Umbilical cord (tissue), 2 donors: ENCODE results near the gene ZNF474. TPM values are rescaled to one million over a fixed set of nuclear protein-coding genes. Genes with fewer than 3 reads are reported as not detected.

ENCODE experiments used
- DNase-seq: peaks from one replicate; pipeline ENCODE4 v3.0.0-alpha.2; 2015; ENCODE audit warnings: low spot score
- total RNA-seq: library from RNA; depleted of rRNA; stranded (reverse); fragments of >200 nt; gene quantifications from one replicate; pipeline ENCODE4 v1.2.3, GENCODE V29; 2014; ENCODE audit warnings: low replicate concordance; ENCODE audit not compliant: insufficient read depth

The ZNF474 gene
- total RNA-seq, 1 donor from 2014 or later, result 2.6 TPM

DNA sequence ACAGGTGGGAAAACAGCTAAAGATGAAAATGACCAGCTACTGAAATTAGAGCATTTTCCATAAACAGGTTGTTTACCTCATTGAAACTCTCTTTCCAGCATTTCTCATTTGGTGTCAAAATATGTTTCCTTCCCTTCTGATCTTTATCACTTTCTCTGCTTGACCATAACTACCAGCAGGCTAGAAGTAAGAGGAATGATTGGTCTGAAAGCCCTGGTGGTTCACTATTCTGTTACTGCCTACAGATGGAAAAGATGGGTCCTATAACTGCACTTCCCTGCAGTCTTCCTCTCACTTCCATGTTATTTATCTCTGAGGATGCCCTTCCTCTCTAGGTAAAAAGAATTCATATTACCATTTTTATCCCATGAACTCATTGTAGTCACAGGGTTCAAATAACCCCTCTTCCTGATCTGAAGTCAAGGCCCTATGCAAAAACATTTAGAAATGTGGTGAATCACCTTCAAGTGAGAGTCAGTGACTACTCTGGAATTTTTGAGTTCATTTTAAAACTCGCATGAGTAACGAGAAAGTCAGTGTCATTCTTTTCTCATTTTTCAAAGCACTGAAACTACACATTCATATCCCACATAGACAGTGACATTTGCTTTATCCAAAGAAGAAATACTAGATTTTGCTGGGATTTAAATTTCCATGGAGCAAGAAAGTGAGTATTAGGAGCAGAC, 51.7 kb downstream of the ZNF474 start:
- DNase-seq, result peak; percentile 64

GRCh38 chr5:122181863-122182262, 52.5 kb downstream of the ZNF474 start:
- DNase-seq, result peak; percentile 52

DNA sequence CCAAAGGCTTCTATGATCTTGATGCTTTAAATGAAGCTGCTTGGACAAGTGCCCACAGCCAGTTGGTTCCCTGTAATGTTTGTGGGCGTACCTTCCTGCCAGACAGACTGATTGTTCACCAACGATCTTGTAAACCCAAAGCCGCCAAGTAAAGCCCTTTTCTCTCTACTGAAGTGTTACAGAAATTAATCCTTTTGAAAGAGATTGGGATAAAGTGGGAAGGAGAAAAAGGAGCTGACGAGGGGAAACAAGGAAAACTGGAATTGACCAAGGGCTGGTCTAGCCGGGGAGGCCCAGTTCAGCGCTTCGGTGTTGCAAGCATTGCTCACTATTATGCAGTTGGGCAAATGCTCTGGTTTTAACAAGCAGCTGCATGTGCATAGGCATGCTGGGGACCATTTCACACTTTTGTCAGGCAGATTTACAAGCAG, 53.2 kb downstream of the ZNF474 start:
- peak; percentile 73 for DNase-seq

DNA sequence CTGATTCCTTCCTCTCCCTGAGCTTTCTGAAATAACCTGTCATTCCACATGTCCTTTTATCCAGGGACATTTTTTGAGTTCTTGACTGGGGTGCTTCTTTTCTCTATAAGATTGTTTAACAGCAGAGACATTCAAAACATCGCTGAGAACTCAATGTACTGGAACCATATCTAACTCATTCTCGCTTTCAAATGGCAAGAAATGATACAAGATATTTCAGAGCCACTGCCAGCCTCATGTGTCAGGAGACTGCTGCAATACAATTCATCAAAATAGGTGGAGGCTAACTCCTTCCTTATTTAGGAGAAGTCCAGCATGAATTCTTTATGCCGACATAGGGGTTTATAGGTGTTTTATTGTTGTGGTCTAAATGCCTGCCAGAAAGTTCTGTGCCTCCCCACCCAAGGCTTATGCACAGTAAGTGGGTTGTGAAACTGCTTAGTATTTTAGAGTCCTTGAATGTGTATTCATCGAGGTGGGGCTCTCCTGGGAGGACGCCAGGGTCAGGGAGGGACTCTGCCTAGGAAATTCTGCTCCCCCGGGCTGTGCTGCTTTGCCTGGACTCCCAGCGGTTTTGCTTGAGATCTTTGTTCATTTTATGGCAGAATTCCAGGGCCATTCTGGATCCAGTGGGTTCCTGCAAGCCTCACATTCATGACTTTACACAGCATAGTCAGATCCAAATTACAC, 53.9 kb downstream of the ZNF474 start:
- peak; percentile 76 for DNase-seq

DNA sequence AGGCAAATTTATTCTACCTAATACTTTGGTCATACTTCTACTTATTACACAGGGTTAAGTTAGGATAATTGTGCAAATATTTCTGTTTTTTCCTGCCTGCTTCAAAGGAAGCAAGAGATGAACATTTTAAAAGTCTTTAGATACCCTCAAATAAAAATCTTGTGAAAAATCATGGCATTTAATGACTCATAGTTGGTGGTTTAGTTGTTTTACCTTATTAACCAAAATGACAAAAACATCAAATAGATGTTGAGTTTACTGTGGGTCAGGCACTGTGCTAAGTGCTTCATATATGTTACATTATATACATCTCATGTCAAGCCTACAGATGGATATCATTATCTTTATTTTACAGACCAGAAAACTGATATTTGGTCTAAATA, 54.4 kb downstream of the ZNF474 start:
- DNase-seq, result no peak

DNA sequence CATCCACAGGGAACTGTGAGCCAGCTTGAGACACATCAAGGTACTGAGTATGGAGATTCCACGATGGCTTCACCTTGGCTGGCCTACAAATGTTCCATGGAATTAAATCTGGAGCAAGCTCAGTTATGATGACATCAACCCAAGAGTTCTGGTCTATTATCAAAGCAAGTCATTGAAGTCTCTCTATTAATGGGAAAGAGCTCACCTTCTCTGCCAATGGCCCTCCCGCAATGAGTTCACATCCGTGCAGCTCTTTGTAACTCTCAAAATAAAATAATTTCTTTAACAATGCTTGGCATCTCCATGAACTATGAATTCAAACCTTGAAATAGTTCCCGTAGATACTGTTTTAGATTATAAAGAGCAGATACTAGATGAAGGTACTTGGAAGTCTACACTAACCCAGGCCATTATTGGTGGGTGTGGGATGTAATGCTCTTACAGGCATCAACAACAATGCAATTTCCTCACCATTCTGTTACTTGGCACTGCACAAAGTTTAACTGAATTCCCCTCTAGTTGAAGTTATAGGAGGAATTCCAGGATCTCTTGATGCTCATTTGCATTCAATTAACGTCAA, 55.4 kb downstream of the ZNF474 start:
- DNase-seq, result no peak

DNA sequence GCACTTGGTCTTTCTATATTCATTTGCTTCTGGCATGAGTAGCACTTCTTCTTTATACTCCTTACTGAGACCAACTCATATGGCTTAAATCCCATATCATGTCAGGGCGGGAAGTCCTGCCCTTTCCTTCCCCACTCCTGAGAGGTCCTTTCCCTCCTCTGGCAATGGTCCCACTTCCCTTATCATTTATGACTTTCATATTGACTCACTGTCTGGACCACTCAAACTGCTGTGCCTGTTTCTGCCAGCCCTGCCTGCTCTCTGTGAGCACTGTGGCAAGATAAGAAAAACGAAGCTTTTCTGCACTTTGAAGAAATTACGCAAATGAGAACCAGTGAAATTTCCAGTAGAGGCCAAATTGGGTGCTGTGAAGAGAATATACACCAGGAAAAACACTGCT, 58.1 kb downstream of the ZNF474 start:
- DNase-seq, result peak; percentile 81

DNA sequence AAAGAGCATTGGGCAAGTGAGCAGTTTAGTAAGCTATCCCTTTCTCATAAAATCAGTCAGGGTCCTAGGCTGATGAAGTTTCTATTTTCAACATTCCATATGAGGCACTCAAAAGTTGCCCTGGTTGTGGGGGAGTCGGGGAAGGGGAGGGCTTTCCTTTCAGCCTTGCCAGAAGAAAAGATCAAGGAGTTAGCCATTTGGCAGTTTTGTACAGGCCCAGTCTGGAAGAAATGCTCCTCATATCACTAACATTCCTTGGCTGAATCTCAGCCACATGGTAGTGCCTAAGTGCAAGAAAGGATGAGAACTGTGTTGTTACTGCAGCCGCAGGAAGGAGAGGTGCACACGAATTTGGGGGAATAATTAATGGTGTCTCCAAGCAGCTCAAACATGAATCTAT, 60.8 kb downstream of the ZNF474 start:
- DNase-seq, result no peak

- peak; percentile 82 for DNase-seq
These were observed 63.5 kb downstream of the ZNF474 start for GRCh38 chr5:122192497-122193496.

DNA sequence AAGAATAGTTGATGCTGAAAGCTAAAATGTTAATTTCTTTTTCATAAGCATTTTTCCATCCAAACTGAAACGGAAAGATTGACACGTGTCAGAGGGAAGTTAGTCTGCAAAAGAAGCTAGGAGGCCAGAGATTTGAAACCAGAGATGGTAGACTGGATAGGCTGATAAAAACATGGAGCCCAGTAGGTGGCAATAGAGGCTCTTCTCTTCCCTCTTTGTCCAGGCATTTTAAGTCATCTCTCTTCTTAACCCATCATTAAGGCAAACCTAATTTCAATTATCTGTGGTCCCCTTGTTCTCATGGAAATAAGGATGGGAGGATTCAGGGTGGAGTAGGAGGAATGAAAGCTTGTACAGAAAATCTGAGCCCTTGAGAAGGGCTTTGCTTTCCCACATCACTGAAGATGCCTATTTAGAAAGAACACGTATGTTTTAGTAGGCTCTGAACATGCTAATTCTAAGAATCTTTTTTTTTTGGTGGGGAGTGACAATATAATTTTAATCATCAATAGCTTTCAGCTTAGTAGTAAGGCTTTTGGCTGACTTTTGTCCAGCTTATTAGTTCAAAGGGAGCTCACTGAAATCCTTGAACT, 66.6 kb downstream of the ZNF474 start:
- DNase-seq, result peak; percentile 73

DNA sequence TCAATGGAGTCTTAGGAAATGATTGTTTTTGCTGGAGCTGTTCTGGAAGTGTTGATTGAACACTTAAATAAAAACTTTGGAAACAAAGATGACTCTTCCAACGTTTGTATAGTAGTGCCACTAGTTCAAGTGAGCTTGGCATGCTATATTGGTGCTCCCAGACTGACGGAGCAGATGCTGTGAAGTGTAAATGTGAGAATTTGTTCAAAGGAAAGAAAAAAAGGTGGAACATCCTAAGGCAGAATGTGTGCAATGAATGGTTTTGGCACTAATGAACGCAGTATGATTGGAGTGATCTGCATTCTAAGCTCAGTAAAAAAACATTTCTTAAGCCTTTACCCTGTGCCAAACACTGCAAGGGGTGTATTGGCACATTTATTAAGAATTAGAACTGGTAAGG, 69.8 kb downstream of the ZNF474 start:
- no peak for DNase-seq

GRCh38 chr5:122200450-122200849, 71.1 kb downstream of the ZNF474 start:
- DNase-seq, result peak; percentile 69

GRCh38 chr5:122200865-122201264, 71.5 kb downstream of the ZNF474 start:
- DNase-seq, result no peak

DNA sequence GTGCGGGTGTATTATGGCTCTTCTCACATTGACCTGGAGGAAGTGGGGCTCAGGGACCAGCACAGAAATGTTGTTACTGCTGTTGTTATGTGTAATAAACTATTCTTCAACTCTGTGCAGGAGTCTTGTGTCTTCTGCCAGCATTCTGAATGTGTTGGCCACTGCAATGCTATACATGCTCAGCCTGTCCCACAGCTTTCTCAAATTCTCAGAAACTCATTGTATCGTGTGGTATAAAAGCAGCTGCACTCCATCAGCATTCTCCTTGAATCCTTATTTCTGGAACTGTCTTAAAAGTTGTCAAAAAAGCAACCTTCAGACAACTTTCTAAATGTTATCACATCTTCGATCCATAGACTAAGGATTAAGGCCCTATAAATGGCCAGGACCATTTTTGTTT, 72.0 kb downstream of the ZNF474 start:
- DNase-seq, result peak; percentile 10

DNA sequence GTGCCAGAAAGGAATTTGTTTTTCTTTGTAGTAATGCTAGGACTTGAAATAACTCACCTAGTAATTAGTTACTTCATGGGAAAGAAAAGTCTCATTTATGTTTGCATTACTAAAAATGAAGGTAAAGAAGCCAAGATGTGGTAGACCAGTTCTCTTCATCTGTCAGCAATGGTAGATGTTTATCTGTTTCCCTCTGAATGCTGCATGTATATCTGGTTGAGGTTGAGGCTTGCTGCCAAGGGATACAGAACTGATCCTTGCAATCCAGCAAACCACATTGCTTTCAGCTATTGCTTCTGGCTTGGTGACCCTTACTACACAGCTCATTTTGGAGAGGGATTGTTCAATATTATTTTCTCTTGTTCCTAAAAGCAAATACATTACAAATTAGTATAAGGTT, 73.6 kb downstream of the ZNF474 start:
- peak; percentile 59 for DNase-seq

Other genes with a start within 250 kb of the ZNF474 start
- 12.0 TPM for gene SRFBP1, start 167.6 kb upstream of the ZNF474 start, total RNA-seq
- 303 TPM for gene LOX, start 51.3 kb upstream of the ZNF474 start, total RNA-seq
- 11.6 TPM for gene SNCAIP, start 182.7 kb downstream of the ZNF474 start, total RNA-seq